Skeletal muscle tissue (tissue), 4 donors: Measurements from ENCODE around the gene CYFIP2. TPM values are rescaled to one million over a fixed set of nuclear protein-coding genes. Genes with fewer than 3 reads are reported as not detected.
"Not testable (repeated sequence)": the region's sequence is repeated elsewhere in the genome, so short reads cannot be mapped to it uniquely, and the experiment has no call there.

ENCODE experiments used
- H3K27ac ChIP-seq: one replicate; pipeline ENCODE4 v1.7.0; 2013; ENCODE audit warnings: mild to moderate bottlenecking, low read depth, low read length, inconsistent platforms
- H3K27me3 ChIP-seq, 3 donors: one replicate each; pipeline ENCODE4 v1.7.0; 2013; ENCODE audit warnings: low read length in 3 of 3; ENCODE audit not compliant: control insufficient read depth in 3 of 3, insufficient read depth in 3 of 3
- H3K36me3 ChIP-seq, 3 donors: one replicate each; pipeline ENCODE4 v1.7.0; 2013; ENCODE audit warnings: low read length in 3 of 3; ENCODE audit not compliant: control insufficient read depth in 3 of 3, insufficient read depth in 3 of 3
- H3K4me1 ChIP-seq, 3 donors: one replicate each; pipeline ENCODE4 v1.7.0; 2013; ENCODE audit warnings: low read length in 3 of 3, mild to moderate bottlenecking in 3 of 3; ENCODE audit not compliant: control insufficient read depth in 3 of 3, insufficient read depth in 3 of 3
- H3K4me3 ChIP-seq, 3 donors: one replicate each; pipeline ENCODE4 v1.7.0; 2013; ENCODE audit warnings: low read length in 3 of 3
- H3K9ac ChIP-seq, 3 donors: one replicate each; pipeline ENCODE4 v1.7.0; 2013; ENCODE audit warnings: low read length in 3 of 3, mild to moderate bottlenecking in 3 of 3, moderate library complexity in 2 of 3, low read depth in 1 of 3
- H3K9me3 ChIP-seq, 3 donors: one replicate each; pipeline ENCODE4 v1.7.0; 2013; ENCODE audit warnings: low read length in 3 of 3; ENCODE audit not compliant: control insufficient read depth in 3 of 3
- total RNA-seq: library from RNA; depleted of rRNA; stranded (reverse); fragments of >200 nt; gene quantifications from one replicate; pipeline ENCODE4 v1.2.3, GENCODE V29; 2014
- donor health status: Osteomylitis.

The CYFIP2 gene
- total RNA-seq, 1 donor from 2014 or later = 7.8 TPM

- Histone ChIP-seq H3K4me3 (no peak overlapping the region), H3K27me3 (no peaks in the 10 kb centered on the region), H3K9me3 (no peaks in the 10 kb centered on the region), H3K36me3 (no peaks in the 10 kb centered on the region), H3K27ac (no peak overlapping the region), H3K9ac (no peak overlapping the region), H3K4me1 (no peaks in the 10 kb centered on the region)
These were observed 135.0 kb downstream of the CYFIP2 start for GRCh38 chr5:157400741-157401495.

- no peaks in the 10 kb centered on the region for H3K36me3 ChIP-seq
- no peak overlapping the region for H3K27ac ChIP-seq
- no peak overlapping the region for H3K4me3 ChIP-seq
- no peaks in the 10 kb centered on the region for H3K9me3 ChIP-seq
- H3K4me1 ChIP-seq = no peaks in the 10 kb centered on the region
- no peaks in the 10 kb centered on the region for H3K27me3 ChIP-seq
- H3K9ac ChIP-seq = no peak overlapping the region
These were observed 149.9 kb downstream of the CYFIP2 start for GRCh38 chr5:157415838-157416237.

DNA sequence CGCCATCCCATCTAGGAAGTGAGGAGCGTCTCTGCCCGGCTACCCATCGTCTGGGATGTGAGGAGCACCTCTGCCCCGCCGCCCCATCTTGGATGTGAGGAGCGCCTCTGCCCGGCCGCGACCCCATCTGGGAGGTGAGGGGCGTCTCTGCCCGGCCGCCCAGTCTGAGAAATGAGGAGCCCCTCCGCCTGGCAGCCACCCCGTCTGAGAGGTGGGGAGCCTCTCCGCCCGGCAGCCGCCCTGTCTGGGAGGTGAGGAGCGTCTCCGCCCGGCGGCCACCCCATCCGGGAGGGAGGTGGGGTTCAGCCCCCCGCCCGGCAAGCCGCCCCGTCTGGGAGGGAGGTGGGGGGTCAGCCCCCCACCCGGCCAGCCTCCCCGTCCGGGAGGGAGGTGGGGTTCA is 153.6 kb downstream of the CYFIP2 start:
- H3K27me3 ChIP-seq, H3K4me1 ChIP-seq, H3K4me3 ChIP-seq, H3K27ac ChIP-seq, H3K9me3 ChIP-seq, H3K9ac ChIP-seq, H3K36me3 ChIP-seq: not testable (repeated sequence)

DNA sequence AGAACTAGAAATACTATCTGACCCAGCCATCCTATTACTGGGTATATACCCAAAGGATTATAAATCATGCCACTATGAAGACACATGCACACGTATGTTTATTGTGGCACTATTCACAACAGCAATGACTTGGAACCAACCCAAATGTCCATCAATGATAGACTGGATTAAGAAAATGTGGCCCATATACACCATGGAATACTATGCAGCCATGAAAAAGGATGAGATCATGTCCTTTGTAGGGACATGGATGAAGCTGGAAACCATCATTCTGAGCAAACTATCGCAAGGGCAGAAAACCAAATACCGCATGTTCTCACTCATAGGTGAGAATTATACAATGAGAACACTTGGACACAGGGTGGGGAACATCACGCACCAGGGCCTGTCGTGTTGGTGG is 164.0 kb downstream of the CYFIP2 start:
- H3K4me3 ChIP-seq, H3K36me3 ChIP-seq, H3K4me1 ChIP-seq, H3K9me3 ChIP-seq, H3K27ac ChIP-seq, H3K27me3 ChIP-seq, H3K9ac ChIP-seq: not testable (repeated sequence)

- H3K36me3 ChIP-seq = no peaks in the 10 kb centered on the region
- no peak overlapping the region for H3K27ac ChIP-seq
- H3K4me3 ChIP-seq = no peak overlapping the region
- no peaks in the 10 kb centered on the region for H3K27me3 ChIP-seq
- H3K4me1 ChIP-seq = no peaks in the 10 kb centered on the region
- no peaks in the 10 kb centered on the region for H3K9me3 ChIP-seq
- H3K9ac ChIP-seq = no peak overlapping the region
These were observed 165.7 kb downstream of the CYFIP2 start for GRCh38 chr5:157431544-157432200.

GRCh38 chr5:157434096-157434495 is 168.2 kb downstream of the CYFIP2 start:
- no peak overlapping the region for H3K9ac ChIP-seq
- H3K4me1 ChIP-seq = no peaks in the 10 kb centered on the region
- no peak overlapping the region for H3K27ac ChIP-seq
- H3K4me3 ChIP-seq = no peak overlapping the region
- no peaks in the 10 kb centered on the region for H3K36me3 ChIP-seq
- no peaks in the 10 kb centered on the region for H3K9me3 ChIP-seq
- no peaks in the 10 kb centered on the region for H3K27me3 ChIP-seq

- Histone ChIP-seq H3K36me3 (no peaks in the 10 kb centered on the region), H3K4me1 (no peaks in the 10 kb centered on the region), H3K4me3 (no peak overlapping the region), H3K9ac (no peak overlapping the region), H3K27ac (no peak overlapping the region), H3K9me3 (no peaks in the 10 kb centered on the region), H3K27me3 (no peaks in the 10 kb centered on the region)
These were observed 177.2 kb downstream of the CYFIP2 start for GRCh38 chr5:157443041-157443549.

GRCh38 chr5:157444224-157444623 is 178.3 kb downstream of the CYFIP2 start:
- Histone ChIP-seq H3K9ac (no peak overlapping the region), H3K36me3 (no peaks in the 10 kb centered on the region), H3K27me3 (no peaks in the 10 kb centered on the region), H3K4me1 (peaks cover 3 to 6% (median 4%) of the 10 kb centered on the region in 3 donors), H3K27ac (no peak overlapping the region), H3K4me3 (no peak overlapping the region), H3K9me3 (no peaks in the 10 kb centered on the region)
